Mesendoderm (in vitro differentiated cells): Measurements from ENCODE around the gene IMP4.

Source experiments
- DNase-seq: peaks from one replicate; pipeline ENCODE4 v3.0.0; 2013
- H2AK5ac ChIP-seq: 2 replicates; pipeline ENCODE4 v1.6.1; 2013; ENCODE audit warnings: low read length, inconsistent platforms
- H2BK120ac ChIP-seq: 2 replicates; pipeline ENCODE4 v1.6.1; 2013; ENCODE audit warnings: low read depth, mild to moderate bottlenecking, low read length, moderate library complexity, mixed read lengths
- H2BK15ac ChIP-seq: replicated peaks from 2 replicates; pipeline ENCODE4 v1.6.1; 2013; ENCODE audit warnings: low read depth, mild to moderate bottlenecking, moderate library complexity
- H2BK5ac ChIP-seq: 2 replicates; pipeline ENCODE4 v1.6.1; 2013; ENCODE audit warnings: low read length, inconsistent platforms
- H3K18ac ChIP-seq: 2 replicates; pipeline ENCODE4 v1.6.1; 2013; ENCODE audit warnings: mild to moderate bottlenecking, low read length, mixed read lengths
- H3K23ac ChIP-seq: one replicate; pipeline ENCODE4 v1.6.1; 2013; ENCODE audit warnings: low read length
- H3K27ac ChIP-seq: 2 replicates; pipeline ENCODE4 v1.5.1; 2013; ENCODE audit warnings: low read depth, mild to moderate bottlenecking, inconsistent platforms, low read length, moderate library complexity
- H3K27me3 ChIP-seq: 2 replicates; pipeline ENCODE4 v1.6.1; 2013; ENCODE audit warnings: low read length, control low read depth, mild to moderate bottlenecking, inconsistent platforms; ENCODE audit not compliant: insufficient read depth, poor library complexity
- H3K36me3 ChIP-seq: 2 replicates; pipeline ENCODE4 v1.6.1; 2013; ENCODE audit warnings: low read length, inconsistent platforms; ENCODE audit not compliant: control insufficient read depth, insufficient read depth
- H3K4ac ChIP-seq: one replicate; pipeline ENCODE4 v1.6.1; 2013; ENCODE audit warnings: low read depth, mild to moderate bottlenecking, low read length, moderate library complexity
- H3K4me1 ChIP-seq: 2 replicates; pipeline ENCODE4 v1.6.1; 2013; ENCODE audit warnings: low read depth, low read length, inconsistent platforms; ENCODE audit not compliant: control insufficient read depth
- H3K4me2 ChIP-seq: 2 replicates; pipeline ENCODE4 v1.6.1; 2013; ENCODE audit warnings: low read length
- H3K4me3 ChIP-seq: 2 replicates; pipeline ENCODE4 v1.5.1; 2013; ENCODE audit warnings: mild to moderate bottlenecking, low read length
- H3K56ac ChIP-seq: one replicate; pipeline ENCODE4 v1.6.1; 2013; ENCODE audit warnings: low read length
- H3K79me1 ChIP-seq: 2 replicates; pipeline ENCODE4 v1.6.1; 2013; ENCODE audit warnings: low read length, inconsistent platforms
- H3K79me2 ChIP-seq: 2 replicates; pipeline ENCODE4 v1.6.1; 2013; ENCODE audit warnings: mild to moderate bottlenecking, low read length; ENCODE audit not compliant: control insufficient read depth, insufficient read depth
- H3K9ac ChIP-seq: 2 replicates; pipeline ENCODE4 v1.6.1; 2013; ENCODE audit warnings: low read length, inconsistent platforms
- H4K5ac ChIP-seq: one replicate; pipeline ENCODE4 v1.6.1; 2013; ENCODE audit warnings: low read length
- H4K8ac ChIP-seq: one replicate; pipeline ENCODE4 v1.6.1; 2013; ENCODE audit warnings: low read depth, mild to moderate bottlenecking, control low read depth, low read length, moderate library complexity
- WGBS: extraction: QIAGEN DNeasy Blood & Tissue Kit; methylation state at CpG from one replicate; pipeline ENCODE4 v1.1.7; 2013; ENCODE audit warnings: low lambda C conversion rate, missing lambda C conversion rate; ENCODE audit not compliant: insufficient coverage; ENCODE audit errors: extremely low coverage; 5-methylcytosine and 5-hydroxymethylcytosine counted together

IMP4 gene

DNA sequence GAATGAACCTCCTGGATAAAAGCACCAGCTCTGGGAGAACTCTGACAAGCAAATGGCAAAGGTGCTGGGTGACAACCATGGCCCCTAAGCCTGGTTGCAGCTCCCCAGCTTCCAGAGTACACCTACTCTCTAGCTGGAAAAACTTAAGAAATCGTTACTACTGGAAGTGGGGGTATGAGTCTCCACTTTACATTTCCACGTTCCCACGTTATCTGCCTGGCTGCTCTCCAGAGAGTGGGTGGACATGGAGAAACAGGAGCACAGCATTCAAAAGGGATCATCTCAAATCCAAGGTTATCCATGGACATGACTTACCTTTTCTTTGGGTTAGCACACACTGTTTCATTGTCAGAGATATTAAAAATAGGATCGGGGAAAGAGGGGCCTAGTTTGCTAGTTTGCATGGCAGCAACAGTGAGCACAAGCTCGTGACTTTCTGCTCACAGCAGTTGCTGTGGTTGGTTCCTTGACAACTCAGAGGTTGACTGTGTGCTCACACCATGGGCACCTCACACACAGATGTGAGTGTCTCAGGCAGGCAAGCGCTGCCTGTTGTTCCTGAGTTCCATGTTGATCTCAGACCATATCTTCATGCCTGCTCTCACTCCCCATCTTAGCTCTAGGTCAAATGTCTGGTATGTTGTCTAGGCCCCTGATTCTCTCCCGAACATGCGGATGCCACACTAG lies 45.7 kb downstream of the IMP4 start:
- Histone ChIP-seq H2BK120ac (no peak overlapping the region), H2BK15ac (no peak overlapping the region), H3K18ac (no peak overlapping the region), H3K27ac (no peak overlapping the region), H3K23ac (no peak overlapping the region), H3K79me1 (no peaks in the 10 kb centered on the region), H3K4me2 (no peak overlapping the region), H2AK5ac (no peak overlapping the region), H3K79me2 (no peaks in the 10 kb centered on the region), H3K4ac (no peak overlapping the region), H3K56ac (no peak overlapping the region), H3K36me3 (no peaks in the 10 kb centered on the region), H3K27me3 (no peaks in the 10 kb centered on the region), H4K5ac (no peak overlapping the region), H4K8ac (no peak overlapping the region), H3K4me1 (no peaks in the 10 kb centered on the region), H3K4me3 (no peak overlapping the region), H2BK5ac (no peak overlapping the region), H3K9ac (no peak overlapping the region)
- DNase-seq: no peak
- WGBS: no CpG with 5 or more reads among the region's 8 CpGs

DNA sequence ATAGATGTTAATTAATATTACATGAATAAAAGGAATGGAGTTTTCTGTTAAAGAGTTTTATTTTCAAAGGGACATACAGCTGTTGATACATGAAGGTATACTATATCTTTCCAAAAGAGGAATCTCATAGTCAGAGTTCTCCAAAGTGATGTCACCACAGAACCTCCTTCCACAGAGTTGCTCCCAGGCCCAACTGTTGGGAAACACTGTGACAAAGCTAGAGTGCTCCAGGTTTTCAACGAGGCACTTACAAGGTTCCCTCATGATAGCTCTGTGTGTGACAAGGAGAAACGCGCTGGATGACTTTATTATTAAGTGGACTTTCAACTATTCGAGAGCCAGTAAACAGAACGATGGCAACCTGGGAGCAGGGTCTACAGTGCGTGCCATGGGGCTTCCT lies 46.7 kb downstream of the IMP4 start:
- H2BK15ac ChIP-seq: no peak overlapping the region
- H2BK120ac ChIP-seq: no peak overlapping the region
- H4K8ac ChIP-seq: no peak overlapping the region
- H3K79me2 ChIP-seq: no peaks in the 10 kb centered on the region
- H3K4me1 ChIP-seq: peaks cover 2% of the 10 kb centered on the region
- H3K27me3 ChIP-seq: no peaks in the 10 kb centered on the region
- DNase-seq: no peak
- no peak overlapping the region for H3K4me3 ChIP-seq
- no peak overlapping the region for H3K4me2 ChIP-seq
- no peak overlapping the region for H3K18ac ChIP-seq
- no peak overlapping the region for H4K5ac ChIP-seq
- H2BK5ac ChIP-seq: no peak overlapping the region
- H3K23ac ChIP-seq: no peak overlapping the region
- H3K9ac ChIP-seq: no peak overlapping the region
- no peak overlapping the region for H2AK5ac ChIP-seq
- no peaks in the 10 kb centered on the region for H3K79me1 ChIP-seq
- no peak overlapping the region for H3K56ac ChIP-seq
- WGBS: no CpG with 5 or more reads among the region's 6 CpGs
- no peak overlapping the region for H3K27ac ChIP-seq
- H3K36me3 ChIP-seq: no peaks in the 10 kb centered on the region
- no peak overlapping the region for H3K4ac ChIP-seq

DNA sequence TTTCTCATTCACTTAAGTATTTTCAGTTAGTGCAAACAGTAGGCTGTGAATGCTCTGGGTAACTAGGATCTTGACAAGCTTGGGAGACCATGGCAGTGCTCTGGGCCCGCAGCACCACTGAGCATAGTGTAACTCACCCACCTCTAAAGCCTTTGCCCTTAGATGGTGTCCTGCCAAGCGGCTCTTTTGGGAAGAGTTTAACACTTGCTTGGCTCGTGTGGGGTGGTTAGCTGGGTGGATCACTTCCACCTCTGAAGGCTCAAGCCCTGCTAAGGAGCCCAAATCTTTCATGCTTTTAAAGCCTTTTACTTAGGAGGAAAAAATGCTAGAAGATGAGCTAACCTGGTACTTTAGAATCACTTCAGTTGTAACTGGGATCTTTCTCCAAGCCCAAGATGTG lies 47.1 kb downstream of the IMP4 start:
- H2BK5ac ChIP-seq: no peak overlapping the region
- H3K36me3 ChIP-seq: no peaks in the 10 kb centered on the region
- peaks cover 2% of the 10 kb centered on the region for H3K4me1 ChIP-seq
- no peak overlapping the region for H4K5ac ChIP-seq
- H3K4me2 ChIP-seq: no peak overlapping the region
- H3K4ac ChIP-seq: no peak overlapping the region
- no peak overlapping the region for H3K18ac ChIP-seq
- H3K27me3 ChIP-seq: no peaks in the 10 kb centered on the region
- no peaks in the 10 kb centered on the region for H3K79me1 ChIP-seq
- H2AK5ac ChIP-seq: no peak overlapping the region
- no peak overlapping the region for H3K27ac ChIP-seq
- no peak overlapping the region for H3K4me3 ChIP-seq
- H3K56ac ChIP-seq: no peak overlapping the region
- no peak overlapping the region for H3K9ac ChIP-seq
- WGBS: no CpG with 5 or more reads among the region's 3 CpGs
- no peak overlapping the region for H3K23ac ChIP-seq
- no peak for DNase-seq
- no peak overlapping the region for H4K8ac ChIP-seq
- H2BK120ac ChIP-seq: no peak overlapping the region
- no peaks in the 10 kb centered on the region for H3K79me2 ChIP-seq
- H2BK15ac ChIP-seq: no peak overlapping the region

- no peak overlapping the region for H2BK15ac ChIP-seq
- no peak overlapping the region for H2AK5ac ChIP-seq
- H3K27me3 ChIP-seq: no peaks in the 10 kb centered on the region
- no peak overlapping the region for H3K9ac ChIP-seq
- no peak overlapping the region for H3K4me2 ChIP-seq
- no peaks in the 10 kb centered on the region for H3K79me2 ChIP-seq
- H3K79me1 ChIP-seq: no peaks in the 10 kb centered on the region
- peak overlapping the region; percentile 2 for H3K56ac ChIP-seq
- H3K18ac ChIP-seq: no peak overlapping the region
- DNase-seq: no peak
- H3K4me1 ChIP-seq: peaks cover 2% of the 10 kb centered on the region
- no peak overlapping the region for H3K4me3 ChIP-seq
- no peaks in the 10 kb centered on the region for H3K36me3 ChIP-seq
- H2BK5ac ChIP-seq: no peak overlapping the region
- H3K23ac ChIP-seq: no peak overlapping the region
- no peak overlapping the region for H4K8ac ChIP-seq
- H3K27ac ChIP-seq: no peak overlapping the region
- H3K4ac ChIP-seq: no peak overlapping the region
- WGBS: no CpG with 5 or more reads among the region's 16 CpGs
- no peak overlapping the region for H4K5ac ChIP-seq
- no peak overlapping the region for H2BK120ac ChIP-seq
Observed at GRCh38 chr2:130390460-130391057, 47.9 kb downstream of the IMP4 start.

GRCh38 chr2:130391058-130391871 lies 48.6 kb downstream of the IMP4 start:
- Histone ChIP-seq H3K23ac (no peak overlapping the region), H3K4me2 (peak overlapping the region; percentile 90), H3K4ac (no peak overlapping the region), H3K27me3 (no peaks in the 10 kb centered on the region), H3K79me2 (no peaks in the 10 kb centered on the region), H3K4me1 (peaks cover 2% of the 10 kb centered on the region), H3K79me1 (no peaks in the 10 kb centered on the region), H2AK5ac (no peak overlapping the region), H3K36me3 (no peaks in the 10 kb centered on the region), H4K5ac (no peak overlapping the region), H3K27ac (no peak overlapping the region), H3K4me3 (peak overlapping the region; percentile 53), H2BK15ac (no peak overlapping the region), H2BK5ac (no peak overlapping the region), H3K18ac (peak overlapping the region; percentile 36), H3K56ac (peak overlapping the region; percentile 90), H3K9ac (peak overlapping the region; percentile 74), H4K8ac (no peak overlapping the region), H2BK120ac (no peak overlapping the region)
- WGBS: no CpG with 5 or more reads among the region's 59 CpGs
- peak; percentile 73 for DNase-seq
